Natural killer cell (primary cell): ENCODE results near the gene TNRC6B. TPM values are rescaled to one million over a fixed set of nuclear protein-coding genes. Genes with fewer than 3 reads are reported as not detected.

Source experiments
- ATAC-seq, 3 donors: fragments of 150-1000 bp in 2 of 3; fragments of 200-7000 bp in 1 of 3; cut with Tn5 transposase; 1 replicate in 1 of 3; 2 replicates in 2 of 3; pipeline ENCODE4 v1.10.0; 2021; ENCODE audit warnings: mild to moderate bottlenecking in 2 of 3, moderate library complexity in 2 of 3
- DNase-seq, 2 donors: peaks; one replicate each; pipeline versions ENCODE4 v3.0.0 to v3.0.0-alpha.2; 2013 to 2021; ENCODE audit warnings: mixed read lengths in 1 of 2
- H3K27ac ChIP-seq: one replicate; pipeline ENCODE4 v1.5.1; 2013; ENCODE audit warnings: mild to moderate bottlenecking, low read length
- H3K27me3 ChIP-seq: one replicate; pipeline ENCODE4 v1.6.1; 2013; ENCODE audit warnings: low read length; ENCODE audit not compliant: control insufficient read depth, insufficient read depth
- H3K36me3 ChIP-seq: one replicate; pipeline ENCODE4 v1.6.1; 2013; ENCODE audit warnings: low read length; ENCODE audit not compliant: control insufficient read depth, insufficient read depth
- H3K4me1 ChIP-seq: one replicate; pipeline ENCODE4 v1.6.1; 2013; ENCODE audit warnings: low read length; ENCODE audit not compliant: control insufficient read depth, insufficient read depth
- H3K4me3 ChIP-seq: one replicate; pipeline ENCODE4 v1.5.1; 2013; ENCODE audit warnings: low read length
- H3K9me3 ChIP-seq: one replicate; pipeline ENCODE4 v1.6.1; 2013; ENCODE audit warnings: low read length; ENCODE audit not compliant: control insufficient read depth, insufficient read depth
- H3K27ac Mint-ChIP-seq, 2 donors: one replicate each; pipeline ENCODE4 v1.8.0; 2022; ENCODE audit warnings: mild to moderate bottlenecking in 2 of 2, mixed read lengths in 2 of 2, moderate library complexity in 1 of 2
- H3K27me3 Mint-ChIP-seq, 2 donors: one replicate each; pipeline ENCODE4 v1.8.0; 2022; ENCODE audit warnings: low read depth in 2 of 2, mixed read lengths in 2 of 2
- H3K36me3 Mint-ChIP-seq: one replicate; pipeline ENCODE4 v1.8.0; 2022; ENCODE audit warnings: mixed read lengths
- H3K4me1 Mint-ChIP-seq, 2 donors: one replicate each; pipeline ENCODE4 v1.8.0; 2022; ENCODE audit warnings: mixed read lengths in 2 of 2
- H3K4me3 Mint-ChIP-seq: one replicate; pipeline ENCODE4 v1.8.0; 2022; ENCODE audit warnings: mild to moderate bottlenecking, moderate library complexity, mixed read lengths
- H3K9me3 Mint-ChIP-seq, 2 donors: one replicate each; pipeline ENCODE4 v1.8.0; 2022; ENCODE audit warnings: mixed read lengths in 2 of 2
- CTCF ChIP-seq: fragments of 200-600 bp; IDR thresholded peaks from one replicate; pipeline ENCODE4 v1.8.0; 2022; ENCODE audit warnings: antibody characterized with exemption
- WGBS: methylation state at CpG from one replicate; pipeline ENCODE4 v1.1.7; 2013; ENCODE audit warnings: missing lambda C conversion rate; ENCODE audit not compliant: insufficient coverage; 5-methylcytosine and 5-hydroxymethylcytosine counted together
- intact Hi-C: fragments of 100-400 bp; cut with micrococcal nuclease; formaldehyde crosslinking; loops from one replicate; pipeline ENCODE4 v1.14.2; 2022
- total RNA-seq, 4 donors: library from RNA; stranded (reverse); fragments of 120-200 nt in 1 of 4; gene quantifications; one replicate each; pipeline versions ENCODE4 v1.2.3 to v1.2.4, GENCODE V29; 2013 to 2022

TNRC6B gene
- 100 to 1,000 TPM; 112 to 141 (median 138) TPM for total RNA-seq
- 109 TPM for total RNA-seq (2013)

- Histone ChIP-seq H3K9me3 (no peaks in the 10 kb centered on the region), H3K4me3 (peak within 1 kb of the TSS; percentile 53), H3K36me3 (no peaks in the 10 kb centered on the region), H3K4me1 (peaks cover 32% of the 10 kb centered on the region), H3K27ac (peak within 1 kb of the TSS; percentile 65), H3K27me3 (no peaks in the 10 kb centered on the region)
- Mint-ChIP-seq H3K27ac (peak within 1 kb of the TSS; percentile 88 to 91), H3K36me3 (no peaks in the 10 kb centered on the region), H3K4me3 (peak within 1 kb of the TSS; percentile 97), H3K9me3 (no peaks in the 10 kb centered on the region), H3K4me1 (peaks cover 55 to 59% of the 10 kb centered on the region in 2 donors), H3K27me3 (no peaks in the 10 kb centered on the region)
- DNase-seq = peak; percentile 42 to 95
- no peak for TF ChIP-seq CTCF
- intact Hi-C loops = loop anchor here (1.0 to 5.0 kb wide), 4 partner anchors 63 to 169 kb away; partner anchors contain the start of gene ADSL
- WGBS = 0% methylated on average over 8 of the region's 10 CpGs
- peak; percentile 88 to 96 (median 96) for ATAC-seq
Measured at GRCh38 chr22:40177738-40178416, at the start of gene TNRC6B. TNRC6B (plus strand) TSS chr22:40177925; CDS start chr22:40178136, 211 bp downstream.

GRCh38 chr22:40128989-40129388 is 48.7 kb upstream of the TNRC6B start:
- peak overlapping the region; percentile 65 to 86 for H3K27ac Mint-ChIP-seq
- intact Hi-C loops = loop anchor here (2.0 to 5.0 kb wide), 3 partner anchors 47 to 120 kb away; no protein-coding TSS in a partner anchor
- H3K27me3 Mint-ChIP-seq = no peaks in the 10 kb centered on the region
- Histone ChIP-seq H3K27ac (peak overlapping the region; percentile 44), H3K4me3 (no peak overlapping the region), H3K27me3 (no peaks in the 10 kb centered on the region), H3K9me3 (no peaks in the 10 kb centered on the region), H3K4me1 (peaks cover 22% of the 10 kb centered on the region), H3K36me3 (peaks cover 2% of the 10 kb centered on the region)
- peak; percentile 39 to 51 for DNase-seq
- H3K9me3 Mint-ChIP-seq = no peaks in the 10 kb centered on the region
- peaks cover 31 to 45% of the 10 kb centered on the region in 2 donors for H3K4me1 Mint-ChIP-seq
- TF ChIP-seq CTCF = no peak
- H3K4me3 Mint-ChIP-seq = peak overlapping the region; percentile 66
- ATAC-seq = peak; percentile 89 to 95 (median 94)
- 14% methylated on average over 4 of the region's 4 CpGs for WGBS
- peaks cover 7% of the 10 kb centered on the region for H3K36me3 Mint-ChIP-seq

- DNase-seq (no peak), ATAC-seq (no peak)
- H3K9me3 ChIP-seq = no peaks in the 10 kb centered on the region
- H3K36me3 Mint-ChIP-seq = no peaks in the 10 kb centered on the region
- H3K4me1 ChIP-seq = no peaks in the 10 kb centered on the region
- H3K27ac Mint-ChIP-seq = peak overlapping the region in 1 of 2 donors; percentile 48
- no peak overlapping the region for H3K27ac ChIP-seq
- H3K4me3 Mint-ChIP-seq = no peak overlapping the region
- no peaks in the 10 kb centered on the region for H3K27me3 Mint-ChIP-seq
- H3K36me3 ChIP-seq = peaks cover 23% of the 10 kb centered on the region
- H3K27me3 ChIP-seq = no peaks in the 10 kb centered on the region
- TF ChIP-seq CTCF = no peak
- 99% methylated on average over 4 of the region's 4 CpGs for WGBS
- H3K9me3 Mint-ChIP-seq = no peaks in the 10 kb centered on the region
- peaks cover 10 to 13% of the 10 kb centered on the region in 2 donors for H3K4me1 Mint-ChIP-seq
- intact Hi-C loops = no loop called here
- H3K4me3 ChIP-seq = no peak overlapping the region
Measured at GRCh38 chr22:40137132-40137531, 40.6 kb upstream of the TNRC6B start.

GRCh38 chr22:40138866-40139265 is 38.9 kb upstream of the TNRC6B start:
- H3K27me3 ChIP-seq = no peaks in the 10 kb centered on the region
- no peaks in the 10 kb centered on the region for H3K36me3 Mint-ChIP-seq
- H3K4me3 Mint-ChIP-seq = no peak overlapping the region
- H3K4me3 ChIP-seq = no peak overlapping the region
- H3K27me3 Mint-ChIP-seq = no peaks in the 10 kb centered on the region
- TF ChIP-seq CTCF = no peak
- H3K9me3 ChIP-seq = no peaks in the 10 kb centered on the region
- intact Hi-C loops = no loop called here
- H3K9me3 Mint-ChIP-seq = no peaks in the 10 kb centered on the region
- H3K27ac Mint-ChIP-seq = no peak overlapping the region
- no peak for DNase-seq
- ATAC-seq = no peak
- H3K4me1 Mint-ChIP-seq = peaks cover 5 to 7% of the 10 kb centered on the region in 2 donors
- peaks cover 31% of the 10 kb centered on the region for H3K36me3 ChIP-seq
- H3K4me1 ChIP-seq = no peaks in the 10 kb centered on the region
- H3K27ac ChIP-seq = no peak overlapping the region
